H9 (cell line): ENCODE measurements around the gene LSM3. TPM values are rescaled to one million over a fixed set of nuclear protein-coding genes. Genes with fewer than 3 reads are reported as not detected.

Experiments
- DNase-seq: peaks from one replicate; pipeline ENCODE4 v3.0.0-alpha.2; 2017
- H2AFZ ChIP-seq: one replicate; pipeline ENCODE4 v1.6.1; 2013; ENCODE audit warnings: mild to moderate bottlenecking, low read length, control low read depth, moderate library complexity
- H2AK5ac ChIP-seq: 2 replicates; pipeline ENCODE4 v1.6.1; 2013; ENCODE audit warnings: low read length, control low read depth, mixed read lengths; ENCODE audit not compliant: insufficient read length
- H2BK120ac ChIP-seq: one replicate; pipeline ENCODE4 v1.6.1; 2013; ENCODE audit warnings: low read depth, mild to moderate bottlenecking, low read length, control low read depth, inconsistent platforms; ENCODE audit not compliant: poor library complexity, severe bottlenecking
- H2BK12ac ChIP-seq: 2 replicates; pipeline ENCODE4 v1.6.1; 2013; ENCODE audit warnings: low read length, control low read depth, mixed read lengths, low read depth; ENCODE audit not compliant: insufficient read length
- H2BK15ac ChIP-seq: 2 replicates; pipeline ENCODE4 v1.6.1; 2013; ENCODE audit warnings: low read depth, low read length, control low read depth
- H2BK20ac ChIP-seq: one replicate; pipeline ENCODE4 v1.6.1; 2013; ENCODE audit warnings: low read depth, mild to moderate bottlenecking, low read length, control low read depth, inconsistent platforms; ENCODE audit not compliant: poor library complexity, severe bottlenecking
- H2BK5ac ChIP-seq: 2 replicates; pipeline ENCODE4 v1.6.1; 2013; ENCODE audit warnings: low read length, control low read depth, mixed read lengths; ENCODE audit not compliant: insufficient read length
- H3K14ac ChIP-seq: 2 replicates; pipeline ENCODE4 v1.6.1; 2013; ENCODE audit warnings: low read length, control low read depth; ENCODE audit not compliant: insufficient read depth
- H3K18ac ChIP-seq: 2 replicates; pipeline ENCODE4 v1.6.1; 2013; ENCODE audit warnings: low read depth, mild to moderate bottlenecking, mixed read lengths, low read length, control low read depth; ENCODE audit not compliant: insufficient read length
- H3K23ac ChIP-seq: 2 replicates; pipeline ENCODE4 v1.6.1; 2013; ENCODE audit warnings: low read length, control low read depth, mixed read lengths, low read depth; ENCODE audit not compliant: insufficient read length
- H3K23me2 ChIP-seq: 2 replicates; pipeline ENCODE4 v1.6.1; 2013; ENCODE audit warnings: low read depth, mild to moderate bottlenecking, mixed read lengths, low read length, control low read depth; ENCODE audit not compliant: insufficient read length, poor library complexity, severe bottlenecking
- H3K27ac ChIP-seq: 2 replicates; pipeline ENCODE4 v1.5.1; 2013; ENCODE audit warnings: low read length, control low read depth, mixed read lengths, low read depth; ENCODE audit not compliant: insufficient read length
- H3K27me3 ChIP-seq: 2 replicates; pipeline ENCODE4 v1.6.1; 2013; ENCODE audit warnings: low read length, control low read depth, inconsistent platforms; ENCODE audit not compliant: insufficient read depth
- H3K4ac ChIP-seq: 2 replicates; pipeline ENCODE4 v1.6.1; 2013; ENCODE audit warnings: low read depth, mild to moderate bottlenecking, control low read depth, inconsistent platforms, low read length, moderate library complexity
- H3K4me1 ChIP-seq: 2 replicates; pipeline ENCODE4 v1.6.1; 2013; ENCODE audit warnings: low read length, control low read depth, inconsistent platforms; ENCODE audit not compliant: insufficient read depth
- H3K4me2 ChIP-seq: 2 replicates; pipeline ENCODE4 v1.6.1; 2013; ENCODE audit warnings: low read length, control low read depth, mixed read lengths; ENCODE audit not compliant: insufficient read length, insufficient read depth
- H3K56ac ChIP-seq: 2 replicates; pipeline ENCODE4 v1.6.1; 2013; ENCODE audit warnings: low read depth, mild to moderate bottlenecking, mixed read lengths, low read length, control low read depth; ENCODE audit not compliant: insufficient read length
- H3K79me1 ChIP-seq: 2 replicates; pipeline ENCODE4 v1.6.1; 2013; ENCODE audit warnings: low read depth, mild to moderate bottlenecking, moderate library complexity, low read length, control low read depth, inconsistent platforms; ENCODE audit not compliant: insufficient read depth, poor library complexity, severe bottlenecking
- H3K79me2 ChIP-seq: 2 replicates; pipeline ENCODE4 v1.6.1; 2013; ENCODE audit warnings: low read length, control low read depth, inconsistent platforms; ENCODE audit not compliant: insufficient read depth
- H3K9ac ChIP-seq: 2 replicates; pipeline ENCODE4 v1.6.1; 2013; ENCODE audit warnings: low read length, control low read depth, mixed read lengths; ENCODE audit not compliant: insufficient read length; ENCODE audit errors: extremely low read depth
- H3K9me3 ChIP-seq: one replicate; pipeline ENCODE4 v1.6.1; 2013; ENCODE audit warnings: low read depth, low read length, inconsistent platforms; ENCODE audit not compliant: control insufficient read depth
- H3T11ph ChIP-seq: one replicate; pipeline ENCODE4 v1.6.1; 2013; ENCODE audit warnings: mild to moderate bottlenecking, low read length, control low read depth, inconsistent platforms
- H4K20me1 ChIP-seq: one replicate; pipeline ENCODE4 v1.6.1; 2013; ENCODE audit not compliant: control insufficient read depth, insufficient read length, insufficient read depth
- H4K5ac ChIP-seq: 2 replicates; pipeline ENCODE4 v1.6.1; 2013; ENCODE audit warnings: low read depth, mild to moderate bottlenecking, mixed read lengths, low read length, control low read depth; ENCODE audit not compliant: insufficient read length
- H4K8ac ChIP-seq: replicated peaks from 2 replicates; pipeline ENCODE4 v1.6.1; 2013; ENCODE audit warnings: low read length, control low read depth, mixed read lengths, low read depth; ENCODE audit not compliant: insufficient read length
- H4K91ac ChIP-seq: 2 replicates; pipeline ENCODE4 v1.6.1; 2013; ENCODE audit warnings: low read depth, mild to moderate bottlenecking, moderate library complexity, mixed read lengths, low read length, control low read depth; ENCODE audit not compliant: insufficient read length
- H3K27ac Mint-ChIP-seq, 3 experiments: 2 replicates in 2 of 3; 3 replicates in 1 of 3; pipeline ENCODE4 v1.8.0; 2020 to 2021; ENCODE audit warnings: mixed read lengths in 3 of 3, mild to moderate bottlenecking in 1 of 3, moderate library complexity in 1 of 3
- H3K27me3 Mint-ChIP-seq: 2 replicates; pipeline ENCODE4 v1.8.0; 2021; ENCODE audit warnings: low read depth, mild to moderate bottlenecking, moderate library complexity, mixed read lengths
- H3K36me3 Mint-ChIP-seq, 3 experiments: 2 replicates in 2 of 3; 3 replicates in 1 of 3; pipeline ENCODE4 v1.8.0; 2020 to 2021; ENCODE audit warnings: low read depth in 3 of 3, mixed read lengths in 3 of 3; ENCODE audit not compliant: insufficient read depth in 1 of 3
- H3K4me1 Mint-ChIP-seq, 2 experiments: 2 replicates each; pipeline ENCODE4 v1.8.0; 2020; ENCODE audit warnings: mixed read lengths in 2 of 2
- H3K4me3 Mint-ChIP-seq, 2 experiments: 2 replicates in 1 of 2; 3 replicates in 1 of 2; pipeline ENCODE4 v1.8.0; 2020 to 2021; ENCODE audit warnings: mild to moderate bottlenecking in 2 of 2, mixed read lengths in 2 of 2, moderate library complexity in 1 of 2
- H3K9me3 Mint-ChIP-seq, 2 experiments: 2 replicates in 1 of 2; 3 replicates in 1 of 2; pipeline ENCODE4 v1.8.0; 2020; ENCODE audit warnings: mild to moderate bottlenecking in 2 of 2, mixed read lengths in 2 of 2, moderate library complexity in 1 of 2
- CTCF ChIP-seq: fragments of 200-600 bp; sonication (generic); conservative IDR thresholded peaks from 3 replicates; pipeline ENCODE4 v1.8.0; 2021; ENCODE audit warnings: antibody characterized with exemption, mild to moderate bottlenecking
- WGBS: extraction: QIAGEN DNeasy Blood & Tissue Kit; methylation state at CpG from one replicate; pipeline ENCODE4 v1.1.7; 2013; ENCODE audit warnings: missing lambda C conversion rate, low lambda C conversion rate, mixed read lengths; ENCODE audit not compliant: insufficient read length; ENCODE audit errors: extremely low coverage; 5-methylcytosine and 5-hydroxymethylcytosine counted together
- total RNA-seq: library from RNA; stranded (reverse); gene quantifications from 2 replicates; pipeline ENCODE4 v1.2.1, GENCODE V29; 2021

LSM3 gene
- total RNA-seq, 1 experiment from 2014 or later = 24.4 TPM

GRCh38 chr3:14179795-14180194 is 1.2 kb downstream of the LSM3 start:
- no peak overlapping the region for H3K18ac ChIP-seq
- H3K4me2 ChIP-seq = peak overlapping the region; percentile 86
- Mint-ChIP-seq H3K36me3 (peaks cover 16 to 31% (median 28%) of the 10 kb centered on the region in 3 experiments), H3K27ac (peak overlapping the region in 2 of 3 experiments; percentile 14 to 100; a peak in 3 of 7 replicates), H3K27me3 (no peaks in the 10 kb centered on the region), H3K4me1 (peaks cover 26 to 33% of the 10 kb centered on the region in 2 experiments), H3K4me3 (peak overlapping the region; percentile 98), H3K9me3 (peaks cover 0 to 3% of the 10 kb centered on the region in 2 experiments; a peak in 1 of 5 replicates)
- no CpG with 5 or more reads among the region's 1 CpG for WGBS
- peaks cover 11% of the 10 kb centered on the region; the same call in 1 of the 2 replicates for H3K79me2 ChIP-seq
- H2AK5ac ChIP-seq = no peak overlapping the region
- H3K4ac ChIP-seq = no peak overlapping the region
- H2BK120ac ChIP-seq = no peak overlapping the region
- H3K14ac ChIP-seq = no peak overlapping the region
- no peak overlapping the region for H4K91ac ChIP-seq
- peaks cover 2% of the 10 kb centered on the region for H3K79me1 ChIP-seq
- no peak overlapping the region for H3K56ac ChIP-seq
- no peaks in the 10 kb centered on the region for H3K4me1 ChIP-seq
- H3K9ac ChIP-seq = peak overlapping the region; percentile 99
- H2AFZ ChIP-seq = no peak overlapping the region
- no peak overlapping the region for H4K8ac ChIP-seq
- H3T11ph ChIP-seq = no peak overlapping the region
- H3K23ac ChIP-seq = no peak overlapping the region
- no peak overlapping the region for H2BK20ac ChIP-seq
- no peak for TF ChIP-seq CTCF
- no peaks in the 10 kb centered on the region for H4K20me1 ChIP-seq
- H2BK15ac ChIP-seq = no peak overlapping the region
- no peaks in the 10 kb centered on the region for H3K27me3 ChIP-seq
- H4K5ac ChIP-seq = no peak overlapping the region
- peaks cover 13% of the 10 kb centered on the region for H3K23me2 ChIP-seq
- DNase-seq = no peak
- no peaks in the 10 kb centered on the region for H3K9me3 ChIP-seq
- no peak overlapping the region for H2BK5ac ChIP-seq
- no peak overlapping the region for H2BK12ac ChIP-seq
- H3K27ac ChIP-seq = no peak overlapping the region
